Suppressor macrophage (primary cell): Measurements from ENCODE around the gene FXYD1.

Experiments used
- DNase-seq, 4 experiments: peaks; one replicate each; pipeline ENCODE4 v3.0.0-alpha.2; 2020 to 2022

FXYD1 gene

GRCh38 chr19:35165200-35166058 lies 26.8 kb downstream of the FXYD1 start:
- DNase-seq: no peak

- peak in 1 of 4 experiments; percentile 22 for DNase-seq
Observed at GRCh38 chr19:35166100-35167063, 27.8 kb downstream of the FXYD1 start.

DNA sequence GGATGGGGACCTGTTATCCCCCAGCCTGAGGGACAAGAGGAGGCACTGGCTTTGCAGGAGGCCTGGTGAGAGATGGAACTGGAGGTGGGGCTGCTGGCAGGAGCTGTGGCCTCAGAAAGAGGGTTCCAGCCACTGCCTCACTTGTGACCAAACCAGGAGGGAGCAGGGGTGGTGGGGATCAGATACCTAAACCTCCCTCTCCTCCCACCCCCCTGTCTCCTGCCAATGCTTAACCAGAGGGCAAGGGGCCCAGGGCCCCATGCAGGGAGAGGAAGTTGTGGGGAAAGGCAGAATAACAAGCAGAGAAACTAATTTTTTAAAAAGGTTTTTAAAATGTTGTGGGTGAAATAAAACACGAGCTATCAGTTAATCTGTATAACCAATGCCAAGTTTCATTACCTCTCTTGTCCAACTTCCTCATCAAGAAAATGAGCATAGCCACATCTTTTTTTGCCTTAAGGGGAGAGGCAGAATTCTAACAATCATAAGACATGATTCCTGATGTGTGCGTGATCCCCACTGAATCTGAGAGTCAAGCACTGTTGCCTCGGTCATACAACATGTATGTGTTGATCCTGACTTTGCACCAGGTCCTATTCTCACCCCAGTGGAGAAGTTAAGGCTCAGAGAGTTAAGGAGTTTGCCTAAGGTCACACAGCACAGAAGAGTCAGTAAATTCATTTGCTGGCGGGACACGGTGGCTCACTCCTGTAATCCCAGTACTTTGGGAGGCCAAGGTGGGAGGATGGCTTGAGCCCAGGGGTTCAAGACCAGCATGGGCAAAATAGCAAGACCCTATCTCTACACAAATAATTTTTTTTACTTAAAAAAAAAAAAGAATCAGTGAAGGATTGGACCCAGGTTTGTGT lies 28.9 kb downstream of the FXYD1 start:
- peak in 3 of 4 experiments; percentile 28 to 63 (median 60) for DNase-seq

DNA sequence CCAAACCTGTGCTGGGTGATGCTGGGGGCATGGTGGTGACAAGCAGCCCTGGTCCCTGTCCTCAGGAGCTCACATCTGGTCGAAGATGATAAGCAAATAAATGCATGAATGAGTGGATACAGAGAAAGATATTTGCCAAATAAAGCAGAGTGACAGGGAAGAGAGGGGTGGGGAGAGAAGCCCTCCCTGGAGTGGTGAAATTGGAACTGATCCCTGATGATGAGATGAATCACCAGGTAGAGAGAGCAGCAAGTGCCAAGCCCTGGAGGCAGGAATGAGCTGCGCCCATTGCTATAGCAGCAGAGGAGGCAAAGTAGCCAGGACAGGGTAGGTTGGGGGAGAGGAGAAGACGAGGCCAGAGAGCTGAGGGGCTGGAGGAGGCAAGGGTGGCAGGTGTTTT lies 29.6 kb downstream of the FXYD1 start:
- no peak for DNase-seq

GRCh38 chr19:35169221-35169995 lies 30.8 kb downstream of the FXYD1 start:
- DNase-seq: no peak

DNA sequence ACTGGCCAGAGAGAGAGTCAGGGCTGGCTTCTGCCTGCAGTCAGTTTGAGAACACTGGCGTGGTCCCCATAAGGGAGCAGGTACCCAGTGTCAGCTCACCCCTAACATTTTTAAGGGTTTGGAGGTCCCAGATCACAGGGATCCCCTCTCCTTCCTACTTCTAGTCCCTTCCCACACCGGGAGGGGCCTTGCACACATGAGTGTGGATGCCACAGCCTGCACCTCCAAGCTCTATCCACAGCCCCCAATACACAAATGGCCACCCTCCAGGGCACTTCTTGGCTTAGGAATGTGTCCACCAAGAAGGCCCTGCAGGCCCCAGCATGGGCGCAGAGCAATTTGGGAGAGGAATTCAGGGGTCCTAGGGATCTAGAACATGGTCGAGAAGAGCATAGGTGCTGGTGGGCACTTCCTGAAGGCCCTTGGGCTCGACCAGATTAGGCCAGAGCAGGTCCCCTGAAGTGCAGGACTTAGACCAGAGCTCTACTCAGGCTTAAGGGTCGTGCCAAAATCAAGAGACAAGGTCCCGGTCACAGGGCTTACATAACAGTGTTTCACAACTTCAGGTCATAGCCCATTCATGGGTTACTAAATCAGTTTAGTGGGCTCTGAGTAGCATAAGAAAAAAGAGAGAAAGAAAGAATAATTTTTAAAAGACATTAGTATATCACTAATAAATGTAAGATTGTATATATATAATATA lies 31.9 kb downstream of the FXYD1 start:
- peak in 2 of 4 experiments; percentile 51 to 63 for DNase-seq

DNA sequence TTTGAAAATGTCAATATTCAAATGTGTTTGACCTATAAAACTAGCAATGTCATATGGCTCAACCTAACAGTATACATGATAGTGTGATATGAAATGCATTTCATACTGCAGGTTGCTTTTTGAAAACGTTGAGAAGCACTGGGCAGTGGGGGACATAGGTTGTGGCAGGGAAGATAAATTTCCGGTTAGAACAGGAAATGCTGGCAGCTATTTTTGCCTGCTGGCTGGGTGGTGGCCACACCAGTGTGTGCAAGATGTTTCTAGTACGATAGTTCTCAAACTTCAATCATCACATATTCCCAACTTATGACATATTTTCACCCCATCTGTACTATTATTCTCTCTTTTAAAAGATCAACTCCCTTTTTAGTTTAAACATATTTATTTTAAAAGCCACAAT lies 33.1 kb downstream of the FXYD1 start:
- peak in 1 of 4 experiments; percentile 21 for DNase-seq

GRCh38 chr19:35174226-35174625 lies 35.6 kb downstream of the FXYD1 start:
- no peak for DNase-seq

- no peak for DNase-seq
Observed at GRCh38 chr19:35176181-35176570, 37.6 kb downstream of the FXYD1 start.

- no peak for DNase-seq
Observed at GRCh38 chr19:35177377-35178274, 39.0 kb downstream of the FXYD1 start.

DNA sequence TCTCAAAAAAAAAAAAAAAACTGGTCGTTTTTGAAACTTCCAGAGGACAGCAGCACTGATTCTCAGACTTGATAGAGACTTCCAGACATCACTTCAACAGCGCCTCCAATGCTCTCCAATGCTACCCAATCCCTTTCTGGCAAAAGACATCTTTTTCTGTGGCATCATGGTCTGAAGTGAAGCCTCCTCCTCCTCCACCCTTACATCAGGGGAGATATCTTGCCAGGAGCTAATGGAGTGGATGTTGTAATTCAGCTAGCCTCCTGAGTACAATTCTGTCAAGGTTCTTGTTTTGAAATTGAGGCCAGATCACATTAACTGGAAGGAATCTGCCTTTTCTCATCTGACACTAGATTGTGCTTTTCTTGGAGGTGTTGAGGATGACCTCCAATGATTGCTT lies 40.1 kb downstream of the FXYD1 start:
- peak in 3 of 4 experiments; percentile 25 to 50 (median 30) for DNase-seq

DNA sequence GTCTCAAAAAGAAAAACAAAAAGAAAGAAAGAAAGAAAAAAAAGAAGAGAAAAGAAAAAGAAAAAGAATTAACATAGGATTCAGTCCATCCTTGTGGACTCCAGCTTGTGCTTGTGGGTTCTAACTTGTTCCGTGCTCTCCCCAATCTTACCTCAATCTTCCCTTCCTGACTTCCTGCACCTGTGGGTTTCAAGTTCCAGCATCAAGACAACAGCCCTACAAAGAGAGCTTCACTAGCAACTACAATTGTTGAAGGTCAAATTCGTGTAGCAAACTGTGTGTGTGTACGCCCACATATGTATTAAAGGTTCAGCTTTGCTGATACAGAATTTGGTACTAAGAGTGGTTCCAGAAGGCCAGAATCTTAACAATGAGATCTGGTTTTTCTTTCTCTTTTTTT lies 41.2 kb downstream of the FXYD1 start:
- no peak for DNase-seq

DNA sequence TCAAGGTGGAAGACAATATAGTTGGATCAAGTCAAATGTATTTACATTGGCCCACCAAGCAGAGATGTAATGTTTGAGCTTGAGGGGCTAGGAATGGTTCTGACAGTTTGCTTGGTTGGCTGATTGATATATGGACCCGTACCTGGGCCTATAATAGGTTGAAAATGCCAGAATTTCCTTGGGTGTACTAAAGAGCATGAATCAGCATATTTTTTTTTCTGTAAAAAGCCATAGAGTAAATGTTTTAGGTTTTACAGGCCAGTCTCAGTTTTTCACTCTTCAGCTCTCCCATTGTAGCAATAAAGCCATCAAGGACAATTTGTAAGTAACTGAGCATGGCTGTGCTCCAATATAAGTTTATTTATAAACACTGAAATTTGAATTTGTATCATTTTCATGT lies 42.8 kb downstream of the FXYD1 start:
- DNase-seq: no peak

GRCh38 chr19:35184267-35184666 lies 45.6 kb downstream of the FXYD1 start:
- no peak for DNase-seq

DNA sequence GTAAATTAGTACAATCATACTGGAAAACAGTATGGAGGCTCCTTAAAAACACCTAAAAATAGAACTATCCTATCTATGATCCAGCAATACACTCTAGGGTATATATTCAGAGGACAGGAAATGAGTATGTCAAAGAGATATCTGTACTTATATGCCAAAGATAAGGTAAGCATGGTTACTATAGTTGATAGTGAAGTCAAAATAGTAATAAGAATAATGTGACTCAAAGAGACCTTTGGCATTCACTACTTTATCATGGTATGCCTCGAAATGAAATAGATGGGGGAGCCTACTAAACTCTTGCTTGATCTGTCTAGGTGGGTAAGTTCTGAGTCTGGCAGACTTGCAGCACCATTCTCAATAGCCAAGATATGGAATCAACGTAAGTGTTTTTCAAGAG lies 46.3 kb downstream of the FXYD1 start:
- no peak for DNase-seq
